Islet precursor cell (in vitro differentiated cells): ENCODE results near the gene DKKL1.
A peak's percentile ranks its signal among the peaks of the same experiment; 100 is the strongest.
"Not testable (repeated sequence)": the region's sequence is repeated elsewhere in the genome, so short reads cannot be mapped to it uniquely, and the experiment has no call there.

Experiments used
- DNase-seq: peaks from one replicate; pipeline ENCODE4 v3.0.0-alpha.2; 2018

DKKL1 gene

DNA sequence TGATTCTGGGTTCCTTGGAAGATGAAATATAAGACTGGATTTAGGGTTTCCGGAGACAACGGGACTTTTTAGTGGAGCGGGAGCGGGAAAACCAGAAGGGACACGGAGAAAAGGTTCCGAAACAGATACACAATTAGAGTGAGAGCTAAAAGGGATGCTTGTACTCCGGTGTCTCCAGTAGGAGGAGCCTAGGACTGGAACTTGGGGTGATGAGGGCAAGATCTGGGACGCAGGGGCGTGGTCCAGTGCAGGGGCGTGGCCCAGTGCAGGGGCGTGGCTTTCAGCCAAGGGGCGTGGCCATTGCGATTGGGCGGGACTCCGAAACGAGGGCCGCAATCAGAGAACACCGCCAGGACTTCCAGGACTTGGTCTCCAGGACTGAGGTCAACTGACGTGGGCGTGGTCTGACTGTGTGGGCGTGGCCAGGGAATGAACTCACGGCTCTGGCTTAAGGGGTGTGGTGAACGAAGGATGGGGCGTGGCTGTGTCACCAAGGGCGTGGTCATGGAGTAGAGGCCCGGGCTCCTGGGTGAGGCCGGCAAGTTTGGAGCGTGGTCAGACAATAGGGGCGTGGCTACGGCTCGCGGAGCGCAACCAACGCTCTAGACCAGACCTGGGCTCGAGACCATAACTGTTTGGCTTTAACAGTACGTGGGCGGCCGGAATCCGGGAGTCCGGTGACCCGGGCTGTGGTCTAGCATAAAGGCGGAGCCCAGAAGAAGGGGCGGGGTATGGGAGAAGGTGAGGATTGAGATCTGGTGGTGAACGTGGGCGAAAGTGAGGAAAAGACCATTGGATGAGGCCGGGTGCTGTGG is at the start of gene DKKL1:
Gene DKKL1, plus strand, starts transcription at position 610 of the 815 bp plus-strand sequence. Its CDS starts 122 bp downstream, at position 732.
- peak; percentile 100 for DNase-seq

DNA sequence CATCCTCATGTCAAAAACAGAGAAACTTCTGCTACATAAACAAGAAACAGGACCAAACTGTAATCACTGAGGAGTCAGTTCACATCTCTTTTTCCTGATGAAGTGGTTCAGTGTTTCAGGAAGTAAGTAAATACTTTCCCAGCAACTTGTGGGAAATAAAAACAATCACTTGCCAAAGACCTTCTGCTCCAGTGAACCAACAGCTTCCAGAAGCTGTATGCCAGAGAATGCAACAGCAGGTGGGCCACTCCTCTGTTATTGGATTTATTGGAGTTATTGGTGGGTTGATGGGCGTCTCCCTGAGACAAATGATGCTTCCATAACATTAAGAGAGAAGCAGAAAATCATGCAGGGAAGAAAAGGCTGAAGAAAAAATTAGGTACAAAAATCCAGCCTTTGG is 48.6 kb upstream of the DKKL1 start:
- DNase-seq = no peak

DNA sequence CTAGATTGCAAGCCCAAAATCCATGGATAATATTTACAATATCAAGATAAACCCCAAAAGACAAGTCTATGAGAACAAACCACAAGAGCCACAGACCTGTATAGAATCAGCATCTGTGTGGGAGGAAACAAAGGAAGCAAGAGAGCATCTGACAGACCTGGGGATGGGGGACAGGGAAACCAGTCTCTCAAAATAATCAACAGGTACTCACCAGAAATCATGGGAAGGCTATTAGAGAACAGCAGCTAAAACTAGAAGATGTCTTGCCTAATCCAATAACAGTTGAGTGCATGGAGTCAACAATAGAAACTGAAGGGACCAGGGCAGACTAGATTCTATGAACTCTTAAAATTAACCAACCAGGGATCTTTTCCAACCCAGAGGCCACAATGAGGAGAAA is 47.4 kb upstream of the DKKL1 start:
- no peak for DNase-seq

DNA sequence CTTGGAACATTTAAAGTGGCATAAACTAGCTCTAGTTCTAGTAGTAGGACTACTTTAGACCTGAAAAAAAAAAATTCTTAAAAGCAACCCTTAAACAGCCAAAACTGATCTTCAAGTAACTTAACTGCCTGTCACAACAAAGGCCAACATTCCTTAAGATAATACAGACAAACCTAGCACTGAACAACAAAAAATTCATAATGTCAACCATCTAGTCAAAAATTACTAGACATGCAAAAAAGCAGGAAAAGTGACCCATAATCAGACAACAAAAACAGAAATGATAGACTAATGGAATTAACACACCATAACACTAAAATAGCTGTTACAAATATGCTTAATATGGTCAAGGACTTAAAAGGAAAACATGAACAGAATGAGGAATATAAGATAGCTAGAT is 45.4 kb upstream of the DKKL1 start:
- DNase-seq = no peak

DNA sequence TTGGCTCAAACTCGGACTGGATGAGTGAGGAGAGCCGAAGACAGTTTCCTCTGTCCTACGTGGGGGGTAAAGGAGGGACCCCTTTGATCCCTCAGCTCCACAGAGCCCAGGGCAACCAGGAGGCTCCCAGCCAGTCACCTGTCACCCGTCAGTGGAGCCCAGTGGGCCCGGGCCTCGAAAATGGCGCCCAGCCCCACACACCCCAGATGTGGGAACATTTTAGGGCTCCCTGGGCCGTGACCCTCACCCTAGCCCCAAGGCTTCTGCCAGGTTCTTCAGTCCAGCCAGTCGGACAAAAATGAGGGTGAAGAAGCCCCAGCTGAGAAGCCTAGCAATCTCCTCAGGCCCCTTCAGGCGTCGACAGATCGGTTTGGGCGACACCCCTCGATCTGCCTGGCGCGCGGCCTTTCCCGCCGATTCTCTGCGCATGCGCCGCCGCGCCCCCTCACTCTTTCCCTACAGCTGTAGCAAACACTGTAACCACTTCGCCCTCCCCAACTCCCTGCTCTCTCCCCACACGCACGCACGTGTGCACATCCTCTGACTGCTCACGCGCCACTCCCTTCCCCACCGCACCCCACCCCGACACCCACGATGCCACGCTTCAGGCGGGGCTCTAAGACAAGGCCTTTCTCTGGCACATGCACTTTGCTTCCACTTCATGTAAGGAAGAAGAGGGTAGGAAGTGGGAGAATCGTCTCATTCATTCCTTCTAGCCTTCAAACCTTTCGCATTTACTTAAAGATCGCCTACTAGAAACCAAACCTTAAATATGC is 38.7 kb upstream of the DKKL1 start, which contains the start of gene SLC6A16:
Gene SLC6A16, minus strand, starts transcription at position 391 of the 776 bp plus-strand sequence. CDS start 13,844 bp downstream, outside the sequence.
- DNase-seq = peak; percentile 37

DNA sequence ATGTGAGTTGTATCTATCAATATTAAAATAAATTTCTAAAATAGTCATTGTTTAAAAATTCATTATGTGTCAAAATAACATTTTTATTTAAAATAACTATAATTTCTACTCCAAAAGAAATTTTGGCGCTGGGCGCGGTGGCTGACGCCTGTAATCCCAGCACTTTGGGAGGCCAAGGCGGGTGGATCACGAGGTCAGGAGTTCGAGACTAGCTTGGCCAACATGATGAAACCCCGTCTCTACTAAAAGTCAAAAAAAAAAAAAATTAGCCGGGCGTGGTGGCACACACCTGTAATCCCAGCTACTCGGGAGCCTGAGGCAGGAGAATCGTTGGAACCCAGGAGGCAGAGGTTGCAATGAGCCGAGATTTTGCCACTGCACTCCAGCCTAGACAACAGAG is 37.9 kb upstream of the DKKL1 start:
- DNase-seq = not testable (repeated sequence)

DNA sequence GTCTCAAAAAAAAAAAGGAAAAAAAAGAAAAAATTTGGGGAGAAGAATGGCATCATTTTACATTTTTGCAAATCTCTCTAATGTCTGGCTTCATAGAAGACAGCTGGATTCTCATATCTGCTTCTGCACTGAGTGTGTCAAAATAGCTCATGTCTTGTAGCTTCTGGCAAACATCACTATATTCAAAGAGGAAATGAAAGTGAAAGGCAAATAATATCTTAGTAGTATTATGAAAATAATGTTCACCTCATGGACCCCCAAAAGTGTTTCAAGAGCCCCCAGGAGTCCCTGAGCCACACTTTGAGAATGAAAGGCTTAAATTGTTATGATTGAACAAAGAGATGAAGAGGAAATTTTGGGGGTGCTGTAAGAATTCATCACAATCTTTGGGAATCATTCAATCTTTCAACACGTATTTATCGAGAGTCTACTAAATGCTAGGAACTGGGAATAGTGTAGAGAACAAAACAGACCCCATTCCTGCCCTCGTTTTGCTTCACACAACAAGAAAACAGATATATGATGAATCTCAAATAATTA is 37.4 kb upstream of the DKKL1 start:
- DNase-seq = no peak

DNA sequence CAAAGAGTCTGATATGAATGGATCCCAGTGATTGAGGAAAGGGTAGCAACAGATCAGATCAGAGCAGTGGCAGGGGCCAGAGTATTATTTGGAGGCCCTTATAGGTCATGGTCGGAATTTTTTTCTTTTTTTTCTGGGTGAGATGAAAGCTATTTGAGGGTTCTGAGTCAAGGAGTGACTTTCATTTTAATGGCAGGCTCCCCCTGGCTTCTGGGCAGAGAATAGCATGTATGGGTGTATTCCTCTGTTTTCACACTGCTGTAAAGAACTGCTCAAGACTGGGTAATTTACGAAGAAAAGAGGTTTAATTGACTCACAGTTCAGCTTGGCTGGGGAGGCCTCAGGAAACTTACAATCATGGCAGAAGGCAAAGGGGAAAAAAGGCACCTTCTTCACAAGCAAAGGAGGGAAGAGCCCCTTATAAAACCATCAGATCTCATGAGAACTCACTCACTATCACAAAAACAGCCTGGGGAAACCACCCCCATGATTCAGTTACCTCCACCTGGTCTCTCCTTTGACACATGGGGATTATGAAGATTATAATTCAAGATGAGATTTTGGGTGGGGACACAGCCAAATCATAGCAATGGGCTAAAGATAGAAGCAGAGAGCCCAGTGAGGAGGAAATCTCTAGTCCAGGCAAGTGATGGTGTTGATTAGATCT is 35.7 kb upstream of the DKKL1 start:
- DNase-seq = peak; percentile 55

DNA sequence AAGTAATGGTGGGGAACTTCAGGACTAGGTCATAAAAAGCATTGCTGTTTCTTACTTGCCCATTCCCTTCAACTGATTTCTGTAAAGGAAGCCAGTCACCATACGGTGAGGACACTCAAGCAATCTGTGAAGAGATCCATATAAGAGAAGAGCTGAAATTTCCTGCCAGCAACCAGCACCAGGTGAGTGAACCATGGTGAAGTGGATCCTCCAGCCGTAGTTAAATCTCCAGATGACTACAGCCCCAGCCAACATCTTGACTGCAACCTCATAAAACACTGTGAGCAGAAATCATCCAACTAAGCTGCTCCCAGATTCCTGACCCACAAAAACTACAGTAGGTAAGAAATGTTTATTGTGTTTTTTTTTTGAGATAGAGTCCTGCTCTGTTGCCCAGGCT is 34.9 kb upstream of the DKKL1 start:
- peak; percentile 13 for DNase-seq

DNA sequence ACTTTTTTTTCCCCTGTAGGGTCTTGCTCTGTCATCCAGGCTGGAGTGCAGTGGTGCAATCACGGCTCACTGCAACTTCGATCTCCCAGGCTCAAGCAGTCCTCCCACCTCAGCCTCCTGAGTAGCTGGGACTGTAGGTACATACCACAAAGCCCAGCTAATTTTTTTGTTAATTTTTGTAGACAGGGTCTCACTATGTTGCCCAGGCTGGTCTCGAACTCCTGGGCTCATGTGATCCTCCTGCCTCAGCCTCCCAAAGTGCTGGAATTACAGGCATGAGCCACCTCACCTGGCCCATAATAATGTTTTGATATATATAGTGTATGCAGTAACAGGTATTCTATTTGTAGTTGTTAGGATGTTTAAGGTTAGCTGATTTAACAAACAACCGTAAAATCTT is 32.5 kb upstream of the DKKL1 start:
- DNase-seq = peak; percentile 18

DNA sequence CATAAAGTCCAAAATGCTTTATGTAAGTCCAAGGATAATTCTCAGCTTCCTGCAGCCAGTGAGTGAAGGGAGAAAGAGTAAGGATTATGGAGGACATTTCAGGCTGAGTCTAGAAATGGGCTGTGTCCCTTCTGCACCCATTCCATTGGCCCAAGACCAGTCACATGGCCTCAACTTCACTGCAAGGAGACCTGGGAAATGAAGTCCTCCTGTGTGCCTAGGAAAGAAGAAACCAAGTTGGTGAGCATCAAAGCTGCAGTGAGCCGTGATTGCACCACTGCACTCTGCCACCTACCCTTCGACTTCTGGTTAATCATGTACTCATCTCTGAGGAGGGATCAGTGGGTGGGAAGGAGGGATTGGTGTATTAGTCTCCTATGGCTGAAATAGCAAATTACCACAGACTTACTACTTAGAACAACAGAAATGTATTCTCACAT is 32.0 kb upstream of the DKKL1 start:
- peak; percentile 68 for DNase-seq

DNA sequence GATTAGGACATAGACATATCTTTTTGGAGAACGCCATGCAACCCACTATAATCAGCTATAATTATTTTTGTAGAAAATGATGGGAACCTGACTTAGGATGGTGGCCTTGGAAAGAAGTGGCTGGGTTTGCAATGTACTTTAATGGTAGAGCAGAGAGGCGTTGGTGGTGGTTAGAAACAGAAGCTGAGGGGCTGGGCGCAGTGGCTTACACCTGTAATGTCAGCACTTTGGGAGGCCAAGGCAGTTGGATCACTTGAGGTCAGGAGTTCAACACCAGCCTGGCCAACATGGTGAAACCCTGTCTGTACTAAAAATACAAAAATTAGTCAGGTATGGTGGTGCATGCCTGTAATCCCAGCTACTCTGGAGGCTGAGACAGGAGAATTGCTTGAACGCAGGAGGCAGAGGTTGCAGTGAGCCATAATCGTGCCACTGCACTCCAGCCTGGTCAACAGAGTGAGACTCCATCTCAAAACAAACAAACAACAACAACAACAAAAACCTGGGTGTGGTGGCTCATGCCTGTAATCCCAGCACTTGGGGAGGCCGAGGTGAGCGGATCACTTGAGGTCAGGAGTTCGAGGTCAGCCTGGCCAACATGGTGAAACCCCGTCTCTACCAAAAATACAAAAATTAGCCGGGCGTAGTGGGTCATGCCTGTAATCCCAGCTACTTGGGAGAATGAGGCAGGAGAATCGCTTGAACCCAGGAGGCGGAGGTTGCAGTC is 30.8 kb upstream of the DKKL1 start:
- peak; percentile 8 for DNase-seq

DNA sequence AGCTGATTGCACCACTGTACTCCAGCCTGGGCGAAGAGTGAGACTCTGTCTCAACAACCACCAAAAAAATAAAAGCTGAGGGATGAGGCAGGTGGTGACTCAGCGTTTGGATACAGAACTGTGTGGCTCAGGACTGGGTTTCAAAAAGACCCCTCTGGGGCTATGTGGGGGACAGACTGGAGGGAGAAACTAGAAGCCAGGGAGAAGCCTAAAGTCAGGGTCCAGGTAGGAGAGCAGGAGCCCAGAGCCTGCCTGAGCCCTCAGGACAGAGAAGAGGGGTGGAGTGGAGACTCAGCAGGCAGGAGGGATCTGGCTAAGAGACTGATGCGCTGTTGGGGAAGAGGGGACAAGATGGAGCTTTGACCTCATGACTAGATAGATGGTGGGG is 30.3 kb upstream of the DKKL1 start:
- DNase-seq = no peak

DNA sequence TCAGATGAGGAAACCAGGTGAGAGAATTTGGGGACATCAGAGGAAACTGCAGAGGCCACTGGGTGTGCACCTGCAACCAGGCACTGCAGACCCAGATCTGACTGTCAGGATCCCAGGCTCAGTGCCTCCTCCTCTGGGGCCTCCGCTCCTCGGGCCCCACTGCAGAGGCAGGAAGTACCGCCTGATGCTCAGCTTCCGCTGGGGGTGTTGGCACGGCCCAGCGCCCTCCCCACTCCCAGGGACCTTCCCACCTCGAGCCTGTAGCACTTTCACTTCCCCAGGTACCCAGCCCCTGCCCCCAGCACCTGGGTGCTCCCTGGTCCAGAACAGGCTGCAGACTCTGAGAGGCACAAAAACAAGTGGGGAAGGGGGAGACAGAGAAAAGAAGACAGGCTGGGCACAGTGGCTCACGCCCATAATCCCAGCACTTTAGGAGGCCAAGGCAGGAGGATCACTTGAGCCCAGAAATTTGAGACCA is 29.8 kb upstream of the DKKL1 start:
- peak; percentile 49 for DNase-seq

DNA sequence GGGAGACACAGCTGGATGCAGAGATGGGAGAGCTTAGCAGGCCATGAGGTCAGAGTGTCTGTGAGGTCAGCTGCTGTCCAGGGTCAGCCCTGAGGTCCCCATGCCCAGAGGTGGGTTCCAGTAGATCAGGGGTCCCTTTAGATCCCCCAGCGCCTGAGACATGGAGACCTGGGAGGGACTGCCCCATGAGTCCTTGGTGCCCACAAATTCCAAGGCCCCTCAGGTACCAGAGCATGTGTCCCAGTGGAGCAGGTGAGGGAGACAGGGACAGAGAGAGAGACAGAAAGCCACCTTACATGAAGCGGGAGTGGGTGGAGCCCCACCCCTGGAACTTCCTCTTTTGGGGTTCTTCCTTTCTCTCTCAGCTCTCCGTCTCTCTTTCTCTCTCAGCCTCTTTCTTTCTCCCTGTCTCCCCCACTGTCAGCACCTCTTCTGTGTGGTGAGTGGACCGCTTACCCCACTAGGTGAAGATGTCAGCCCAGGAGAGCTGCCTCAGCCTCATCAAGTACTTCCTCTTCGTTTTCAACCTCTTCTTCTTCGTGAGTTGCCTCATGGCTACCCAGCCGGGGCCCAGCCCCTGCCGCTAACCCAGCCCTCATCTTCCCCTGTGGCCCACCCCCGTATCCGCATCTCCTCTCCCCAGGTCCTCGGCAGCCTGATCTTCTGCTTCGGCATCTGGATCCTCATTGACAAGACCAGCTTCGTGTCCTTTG is 28.4 kb upstream of the DKKL1 start, which contains the start of gene CD37:
Gene CD37, plus strand, starts transcription at position 336 of the 713 bp plus-strand sequence. Its CDS starts 135 bp downstream, at position 471.
- peak; percentile 43 for DNase-seq

DNA sequence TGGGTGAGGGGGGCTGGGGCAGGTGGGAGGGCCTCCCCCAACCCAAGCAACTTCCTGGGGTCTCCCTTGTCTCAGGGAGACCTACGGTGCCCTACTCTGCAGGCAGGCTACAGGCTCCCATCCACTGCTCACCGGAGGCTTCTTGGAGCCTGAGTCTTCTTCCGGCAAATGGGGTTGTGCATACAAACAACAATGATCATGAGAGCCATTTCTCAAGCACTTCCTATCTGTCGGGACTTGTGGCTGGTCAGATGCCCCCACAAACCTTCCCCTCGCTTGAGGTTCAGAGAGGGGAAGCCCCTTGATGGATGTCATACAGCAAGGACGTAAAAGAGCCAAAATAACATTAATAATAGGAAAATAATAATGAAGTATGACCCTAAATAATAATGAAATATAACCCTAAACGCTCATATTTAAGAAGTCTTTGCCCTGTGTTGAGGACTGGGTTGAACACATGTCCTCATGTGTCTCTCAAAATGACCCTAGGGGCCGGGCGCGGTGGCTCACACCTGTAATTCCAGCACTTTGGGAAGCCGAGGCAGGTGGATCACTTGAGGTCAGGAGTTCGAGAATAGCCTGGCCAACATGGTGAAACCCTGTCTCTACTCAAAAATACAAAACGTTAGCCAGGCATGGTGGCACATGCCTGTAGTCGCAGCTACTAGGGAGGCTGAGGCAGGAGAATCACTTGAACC is 27.7 kb upstream of the DKKL1 start:
- peak; percentile 16 for DNase-seq

DNA sequence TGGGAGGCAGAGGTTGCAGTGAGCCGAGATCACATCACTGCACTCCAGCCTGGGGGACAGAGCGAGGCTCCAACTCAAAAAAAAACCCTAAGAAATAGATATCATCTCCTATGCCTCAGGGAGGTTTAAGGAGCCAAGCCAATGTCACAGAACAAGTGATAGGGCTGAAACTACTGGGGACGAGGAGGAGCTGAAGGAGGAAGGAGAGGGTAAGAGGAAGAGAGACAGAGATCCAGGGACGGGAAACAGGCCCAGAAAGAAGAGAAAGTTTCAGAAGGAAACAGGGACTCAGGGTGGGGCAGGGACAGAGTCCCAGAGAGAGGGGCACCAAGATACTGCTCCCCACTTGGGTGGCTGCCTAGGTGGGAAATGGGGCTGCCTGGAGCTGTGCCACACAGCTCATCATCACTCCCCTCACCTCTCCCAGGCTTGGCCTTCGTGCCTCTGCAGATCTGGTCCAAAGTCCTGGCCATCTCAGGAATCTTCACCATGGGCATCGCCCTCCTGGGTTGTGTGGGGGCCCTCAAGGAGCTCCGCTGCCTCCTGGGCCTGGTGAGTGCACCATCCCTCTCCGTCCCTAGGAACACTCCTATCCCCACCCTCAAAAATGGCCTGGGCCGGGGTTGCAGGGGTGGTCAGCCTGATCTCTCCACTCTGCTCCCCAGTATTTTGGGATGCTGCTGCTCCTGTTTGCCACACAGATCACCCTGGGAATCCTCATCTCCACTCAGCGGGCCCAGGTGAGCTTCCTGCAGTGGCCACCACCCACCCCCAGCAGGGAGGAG is 27.0 kb upstream of the DKKL1 start:
- DNase-seq = peak; percentile 38

DNA sequence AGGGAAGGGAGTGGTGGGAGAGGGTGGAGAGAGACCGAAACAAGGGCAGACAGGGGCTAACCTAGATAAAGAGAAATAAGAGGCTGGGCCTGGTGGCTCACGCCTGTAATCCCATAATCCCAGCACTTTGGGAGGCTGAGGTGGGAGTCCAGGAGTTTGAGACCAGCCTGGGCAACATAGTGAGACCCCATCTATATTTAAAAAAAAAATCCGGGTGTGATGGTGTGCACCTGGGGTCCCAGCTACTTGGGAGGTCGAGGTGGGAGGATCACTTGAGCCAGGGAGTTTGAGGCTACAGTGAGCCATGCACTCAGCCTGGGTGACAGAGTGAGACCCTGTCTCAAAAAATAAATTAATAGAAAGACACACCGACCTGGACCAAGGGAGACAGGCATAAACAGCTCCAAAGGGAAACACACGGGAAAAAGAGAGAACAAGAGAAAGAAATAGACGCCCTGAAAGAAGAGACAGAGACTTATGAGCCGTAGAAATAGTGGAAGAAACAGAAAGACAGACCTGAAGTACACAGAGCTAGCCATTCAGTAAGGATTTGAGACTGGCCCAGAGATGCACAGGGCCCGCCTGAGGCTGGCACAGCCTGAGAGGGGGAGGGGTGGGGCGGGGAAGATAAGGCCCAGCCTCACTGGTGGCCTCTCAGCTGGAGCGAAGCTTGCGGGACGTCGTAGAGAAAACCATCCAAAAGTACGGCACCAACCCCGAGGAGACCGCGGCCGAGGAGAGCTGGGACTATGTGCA is 26.2 kb upstream of the DKKL1 start:
- peak; percentile 54 for DNase-seq
